H9 (cell line): Measurements from ENCODE around the gene KY. TPM values are rescaled to one million over a fixed set of nuclear protein-coding genes. Genes with fewer than 3 reads are reported as not detected.

Experiments used
- DNase-seq: peaks from one replicate; pipeline ENCODE4 v3.0.0-alpha.2; 2017
- H2AFZ ChIP-seq: one replicate; pipeline ENCODE4 v1.6.1; 2013; ENCODE audit warnings: mild to moderate bottlenecking, low read length, control low read depth, moderate library complexity
- H2AK5ac ChIP-seq: 2 replicates; pipeline ENCODE4 v1.6.1; 2013; ENCODE audit warnings: low read length, control low read depth, mixed read lengths; ENCODE audit not compliant: insufficient read length
- H2BK120ac ChIP-seq: one replicate; pipeline ENCODE4 v1.6.1; 2013; ENCODE audit warnings: low read depth, mild to moderate bottlenecking, low read length, control low read depth, inconsistent platforms; ENCODE audit not compliant: poor library complexity, severe bottlenecking
- H2BK12ac ChIP-seq: 2 replicates; pipeline ENCODE4 v1.6.1; 2013; ENCODE audit warnings: low read length, control low read depth, mixed read lengths, low read depth; ENCODE audit not compliant: insufficient read length
- H2BK15ac ChIP-seq: 2 replicates; pipeline ENCODE4 v1.6.1; 2013; ENCODE audit warnings: low read depth, low read length, control low read depth
- H2BK20ac ChIP-seq: one replicate; pipeline ENCODE4 v1.6.1; 2013; ENCODE audit warnings: low read depth, mild to moderate bottlenecking, low read length, control low read depth, inconsistent platforms; ENCODE audit not compliant: poor library complexity, severe bottlenecking
- H2BK5ac ChIP-seq: 2 replicates; pipeline ENCODE4 v1.6.1; 2013; ENCODE audit warnings: low read length, control low read depth, mixed read lengths; ENCODE audit not compliant: insufficient read length
- H3K14ac ChIP-seq: 2 replicates; pipeline ENCODE4 v1.6.1; 2013; ENCODE audit warnings: low read length, control low read depth; ENCODE audit not compliant: insufficient read depth
- H3K18ac ChIP-seq: 2 replicates; pipeline ENCODE4 v1.6.1; 2013; ENCODE audit warnings: low read depth, mild to moderate bottlenecking, mixed read lengths, low read length, control low read depth; ENCODE audit not compliant: insufficient read length
- H3K23ac ChIP-seq: 2 replicates; pipeline ENCODE4 v1.6.1; 2013; ENCODE audit warnings: low read length, control low read depth, mixed read lengths, low read depth; ENCODE audit not compliant: insufficient read length
- H3K23me2 ChIP-seq: 2 replicates; pipeline ENCODE4 v1.6.1; 2013; ENCODE audit warnings: low read depth, mild to moderate bottlenecking, mixed read lengths, low read length, control low read depth; ENCODE audit not compliant: insufficient read length, poor library complexity, severe bottlenecking
- H3K27ac ChIP-seq: 2 replicates; pipeline ENCODE4 v1.5.1; 2013; ENCODE audit warnings: low read length, control low read depth, mixed read lengths, low read depth; ENCODE audit not compliant: insufficient read length
- H3K27me3 ChIP-seq: 2 replicates; pipeline ENCODE4 v1.6.1; 2013; ENCODE audit warnings: low read length, control low read depth, inconsistent platforms; ENCODE audit not compliant: insufficient read depth
- H3K4ac ChIP-seq: 2 replicates; pipeline ENCODE4 v1.6.1; 2013; ENCODE audit warnings: low read depth, mild to moderate bottlenecking, control low read depth, inconsistent platforms, low read length, moderate library complexity
- H3K4me1 ChIP-seq: 2 replicates; pipeline ENCODE4 v1.6.1; 2013; ENCODE audit warnings: low read length, control low read depth, inconsistent platforms; ENCODE audit not compliant: insufficient read depth
- H3K4me2 ChIP-seq: 2 replicates; pipeline ENCODE4 v1.6.1; 2013; ENCODE audit warnings: low read length, control low read depth, mixed read lengths; ENCODE audit not compliant: insufficient read length, insufficient read depth
- H3K56ac ChIP-seq: 2 replicates; pipeline ENCODE4 v1.6.1; 2013; ENCODE audit warnings: low read depth, mild to moderate bottlenecking, mixed read lengths, low read length, control low read depth; ENCODE audit not compliant: insufficient read length
- H3K79me1 ChIP-seq: 2 replicates; pipeline ENCODE4 v1.6.1; 2013; ENCODE audit warnings: low read depth, mild to moderate bottlenecking, moderate library complexity, low read length, control low read depth, inconsistent platforms; ENCODE audit not compliant: insufficient read depth, poor library complexity, severe bottlenecking
- H3K79me2 ChIP-seq: 2 replicates; pipeline ENCODE4 v1.6.1; 2013; ENCODE audit warnings: low read length, control low read depth, inconsistent platforms; ENCODE audit not compliant: insufficient read depth
- H3K9ac ChIP-seq: 2 replicates; pipeline ENCODE4 v1.6.1; 2013; ENCODE audit warnings: low read length, control low read depth, mixed read lengths; ENCODE audit not compliant: insufficient read length; ENCODE audit errors: extremely low read depth
- H3K9me3 ChIP-seq: one replicate; pipeline ENCODE4 v1.6.1; 2013; ENCODE audit warnings: low read depth, low read length, inconsistent platforms; ENCODE audit not compliant: control insufficient read depth
- H3T11ph ChIP-seq: one replicate; pipeline ENCODE4 v1.6.1; 2013; ENCODE audit warnings: mild to moderate bottlenecking, low read length, control low read depth, inconsistent platforms
- H4K20me1 ChIP-seq: one replicate; pipeline ENCODE4 v1.6.1; 2013; ENCODE audit not compliant: control insufficient read depth, insufficient read length, insufficient read depth
- H4K5ac ChIP-seq: 2 replicates; pipeline ENCODE4 v1.6.1; 2013; ENCODE audit warnings: low read depth, mild to moderate bottlenecking, mixed read lengths, low read length, control low read depth; ENCODE audit not compliant: insufficient read length
- H4K8ac ChIP-seq: replicated peaks from 2 replicates; pipeline ENCODE4 v1.6.1; 2013; ENCODE audit warnings: low read length, control low read depth, mixed read lengths, low read depth; ENCODE audit not compliant: insufficient read length
- H4K91ac ChIP-seq: 2 replicates; pipeline ENCODE4 v1.6.1; 2013; ENCODE audit warnings: low read depth, mild to moderate bottlenecking, moderate library complexity, mixed read lengths, low read length, control low read depth; ENCODE audit not compliant: insufficient read length
- H3K27ac Mint-ChIP-seq, 3 experiments: 2 replicates in 2 of 3; 3 replicates in 1 of 3; pipeline ENCODE4 v1.8.0; 2020 to 2021; ENCODE audit warnings: mixed read lengths in 3 of 3, mild to moderate bottlenecking in 1 of 3, moderate library complexity in 1 of 3
- H3K27me3 Mint-ChIP-seq: 2 replicates; pipeline ENCODE4 v1.8.0; 2021; ENCODE audit warnings: low read depth, mild to moderate bottlenecking, moderate library complexity, mixed read lengths
- H3K36me3 Mint-ChIP-seq, 3 experiments: 2 replicates in 2 of 3; 3 replicates in 1 of 3; pipeline ENCODE4 v1.8.0; 2020 to 2021; ENCODE audit warnings: low read depth in 3 of 3, mixed read lengths in 3 of 3; ENCODE audit not compliant: insufficient read depth in 1 of 3
- H3K4me1 Mint-ChIP-seq, 2 experiments: 2 replicates each; pipeline ENCODE4 v1.8.0; 2020; ENCODE audit warnings: mixed read lengths in 2 of 2
- H3K4me3 Mint-ChIP-seq, 2 experiments: 2 replicates in 1 of 2; 3 replicates in 1 of 2; pipeline ENCODE4 v1.8.0; 2020 to 2021; ENCODE audit warnings: mild to moderate bottlenecking in 2 of 2, mixed read lengths in 2 of 2, moderate library complexity in 1 of 2
- H3K9me3 Mint-ChIP-seq, 2 experiments: 2 replicates in 1 of 2; 3 replicates in 1 of 2; pipeline ENCODE4 v1.8.0; 2020; ENCODE audit warnings: mild to moderate bottlenecking in 2 of 2, mixed read lengths in 2 of 2, moderate library complexity in 1 of 2
- WGBS: extraction: QIAGEN DNeasy Blood & Tissue Kit; methylation state at CpG from one replicate; pipeline ENCODE4 v1.1.7; 2013; ENCODE audit warnings: missing lambda C conversion rate, low lambda C conversion rate, mixed read lengths; ENCODE audit not compliant: insufficient read length; ENCODE audit errors: extremely low coverage; 5-methylcytosine and 5-hydroxymethylcytosine counted together
- total RNA-seq: library from RNA; stranded (reverse); gene quantifications from 2 replicates; pipeline ENCODE4 v1.2.1, GENCODE V29; 2021
- TF ChIP-seq, protein P1 (sequence below): fragments of 200-600 bp; sonication (generic); conservative IDR thresholded peaks from 3 replicates; pipeline ENCODE4 v1.8.0; 2021; ENCODE audit warnings: antibody characterized with exemption, mild to moderate bottlenecking

The KY gene
- total RNA-seq, 1 experiment from 2014 or later, result not detected

DNA sequence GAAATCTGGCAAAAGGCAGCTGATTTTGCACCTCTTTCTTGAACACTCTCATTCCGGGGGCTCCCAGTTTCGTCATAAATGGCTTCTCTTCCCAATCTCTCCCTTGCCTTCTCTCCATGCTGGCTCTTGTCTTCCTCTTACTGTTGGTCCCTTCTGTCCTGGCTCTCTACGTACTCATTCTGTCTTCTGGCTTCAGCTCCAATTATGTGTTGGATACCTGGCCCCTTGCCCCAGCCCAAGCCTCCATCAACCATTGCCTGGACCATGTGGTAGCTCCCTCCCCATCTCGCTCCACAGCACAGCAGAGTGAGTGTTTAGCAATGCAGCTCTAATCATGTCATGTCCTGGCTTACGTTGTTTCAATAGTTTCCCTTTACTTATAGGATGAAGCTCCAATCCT, 21.7 kb upstream of the KY start:
- H2BK120ac ChIP-seq, result no peak overlapping the region
- no peak overlapping the region for H2AK5ac ChIP-seq
- H3K4me1 ChIP-seq, result no peaks in the 10 kb centered on the region
- TF ChIP-seq, protein P1, sequence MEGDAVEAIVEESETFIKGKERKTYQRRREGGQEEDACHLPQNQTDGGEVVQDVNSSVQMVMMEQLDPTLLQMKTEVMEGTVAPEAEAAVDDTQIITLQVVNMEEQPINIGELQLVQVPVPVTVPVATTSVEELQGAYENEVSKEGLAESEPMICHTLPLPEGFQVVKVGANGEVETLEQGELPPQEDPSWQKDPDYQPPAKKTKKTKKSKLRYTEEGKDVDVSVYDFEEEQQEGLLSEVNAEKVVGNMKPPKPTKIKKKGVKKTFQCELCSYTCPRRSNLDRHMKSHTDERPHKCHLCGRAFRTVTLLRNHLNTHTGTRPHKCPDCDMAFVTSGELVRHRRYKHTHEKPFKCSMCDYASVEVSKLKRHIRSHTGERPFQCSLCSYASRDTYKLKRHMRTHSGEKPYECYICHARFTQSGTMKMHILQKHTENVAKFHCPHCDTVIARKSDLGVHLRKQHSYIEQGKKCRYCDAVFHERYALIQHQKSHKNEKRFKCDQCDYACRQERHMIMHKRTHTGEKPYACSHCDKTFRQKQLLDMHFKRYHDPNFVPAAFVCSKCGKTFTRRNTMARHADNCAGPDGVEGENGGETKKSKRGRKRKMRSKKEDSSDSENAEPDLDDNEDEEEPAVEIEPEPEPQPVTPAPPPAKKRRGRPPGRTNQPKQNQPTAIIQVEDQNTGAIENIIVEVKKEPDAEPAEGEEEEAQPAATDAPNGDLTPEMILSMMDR, result no peak
- no peak overlapping the region for H3K18ac ChIP-seq
- H2BK15ac ChIP-seq, result no peak overlapping the region
- peaks cover 0 to 1% of the 10 kb centered on the region in 2 experiments; a peak in 2 of 4 replicates for H3K4me1 Mint-ChIP-seq
- no peak overlapping the region for H4K8ac ChIP-seq
- H3K23me2 ChIP-seq, result no peaks in the 10 kb centered on the region
- no peak overlapping the region for H2BK12ac ChIP-seq
- H3K27ac Mint-ChIP-seq, result no peak overlapping the region; a peak in 2 of 7 replicates
- WGBS, result no CpG with 5 or more reads among the region's 5 CpGs
- no peak overlapping the region for H4K91ac ChIP-seq
- peaks cover under 1% of the 10 kb centered on the region; the same call in 1 of the 2 replicates for H3K27me3 ChIP-seq
- no peak overlapping the region for H3K14ac ChIP-seq
- H3K9me3 ChIP-seq, result no peaks in the 10 kb centered on the region
- no peaks in the 10 kb centered on the region for H4K20me1 ChIP-seq
- no peak overlapping the region for H3K4me3 Mint-ChIP-seq
- no peak overlapping the region for H3K4me2 ChIP-seq
- H3K79me1 ChIP-seq, result no peaks in the 10 kb centered on the region
- no peak overlapping the region for H2BK20ac ChIP-seq
- H3K27me3 Mint-ChIP-seq, result peaks cover 65% of the 10 kb centered on the region
- no peak overlapping the region for H2AFZ ChIP-seq
- no peak overlapping the region for H2BK5ac ChIP-seq
- no peaks in the 10 kb centered on the region; a peak in 3 of 7 replicates for H3K36me3 Mint-ChIP-seq
- H3K9ac ChIP-seq, result no peak overlapping the region
- H3K27ac ChIP-seq, result no peak overlapping the region
- H3T11ph ChIP-seq, result no peak overlapping the region
- no peaks in the 10 kb centered on the region for H3K79me2 ChIP-seq
- DNase-seq, result no peak
- H3K9me3 Mint-ChIP-seq, result peaks cover 12 to 14% of the 10 kb centered on the region in 2 experiments; a peak in 4 of 5 replicates
- no peak overlapping the region for H4K5ac ChIP-seq
- H3K4ac ChIP-seq, result no peak overlapping the region
- H3K56ac ChIP-seq, result no peak overlapping the region
- H3K23ac ChIP-seq, result no peak overlapping the region
